Mesothelial cell of epicardium (in vitro differentiated cells): Measurements from ENCODE around the gene TSLP. TPM values are rescaled to one million over a fixed set of nuclear protein-coding genes. Genes with fewer than 3 reads are reported as not detected.

Experiments
- DNase-seq, 2 experiments: peaks; one replicate each; pipeline ENCODE4 v3.0.0; 2021; ENCODE audit warnings: low spot score in 2 of 2; ENCODE audit not compliant: unreplicated experiment in 2 of 2
- H3K27ac Mint-ChIP-seq: 2 replicates; pipeline ENCODE4 v1.8.0; 2021; ENCODE audit warnings: mixed read lengths
- H3K27me3 Mint-ChIP-seq: 2 replicates; pipeline ENCODE4 v1.8.0; 2021; ENCODE audit warnings: low read depth, mixed read lengths
- H3K36me3 Mint-ChIP-seq: 2 replicates; pipeline ENCODE4 v1.8.0; 2021; ENCODE audit warnings: mixed read lengths
- H3K4me1 Mint-ChIP-seq: 2 replicates; pipeline ENCODE4 v1.8.0; 2021; ENCODE audit warnings: mixed read lengths
- H3K4me3 Mint-ChIP-seq: 2 replicates; pipeline ENCODE4 v1.8.0; 2021; ENCODE audit warnings: mild to moderate bottlenecking, moderate library complexity, mixed read lengths
- H3K9me3 Mint-ChIP-seq: 2 replicates; pipeline ENCODE4 v1.8.0; 2021; ENCODE audit warnings: mixed read lengths
- total RNA-seq: library from RNA; stranded (reverse); gene quantifications from 3 replicates; pipeline ENCODE4 v1.2.1, GENCODE V29; 2021
- TF ChIP-seq, protein P1 (sequence below): fragments of 200-600 bp; sonication (generic); IDR thresholded peaks from one replicate; pipeline ENCODE4 v1.5.0; 2021; ENCODE audit warnings: antibody characterized with exemption; ENCODE audit not compliant: unreplicated experiment

The TSLP gene
- total RNA-seq, 1 donor from 2014 or later = 0.42 TPM

DNA sequence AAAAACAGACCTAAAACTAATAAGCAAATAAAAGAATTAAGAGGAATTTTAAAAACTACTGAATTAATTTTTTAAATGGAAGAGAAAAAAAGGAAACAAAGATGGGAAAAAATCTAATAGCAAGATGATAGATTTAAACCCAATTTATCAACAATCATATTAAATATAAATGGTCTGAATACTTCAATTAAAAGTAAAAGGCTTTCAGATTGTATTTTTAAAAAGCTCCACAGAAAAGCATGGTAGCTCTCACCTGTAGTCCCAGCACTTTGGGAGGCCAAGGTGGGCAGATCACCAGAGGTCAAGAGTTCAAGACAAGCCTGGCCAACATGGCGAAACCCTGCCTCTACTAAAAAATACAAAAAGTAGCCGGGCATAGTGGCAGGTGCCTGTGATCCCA lies 11.3 kb upstream of the TSLP start:
- Mint-ChIP-seq H3K4me3 (no peak overlapping the region), H3K9me3 (peaks cover 2% of the 10 kb centered on the region), H3K27ac (no peak overlapping the region), H3K27me3 (peaks cover 15% of the 10 kb centered on the region), H3K36me3 (no peaks in the 10 kb centered on the region), H3K4me1 (no peaks in the 10 kb centered on the region)
- no peak for DNase-seq
- TF ChIP-seq, protein P1, sequence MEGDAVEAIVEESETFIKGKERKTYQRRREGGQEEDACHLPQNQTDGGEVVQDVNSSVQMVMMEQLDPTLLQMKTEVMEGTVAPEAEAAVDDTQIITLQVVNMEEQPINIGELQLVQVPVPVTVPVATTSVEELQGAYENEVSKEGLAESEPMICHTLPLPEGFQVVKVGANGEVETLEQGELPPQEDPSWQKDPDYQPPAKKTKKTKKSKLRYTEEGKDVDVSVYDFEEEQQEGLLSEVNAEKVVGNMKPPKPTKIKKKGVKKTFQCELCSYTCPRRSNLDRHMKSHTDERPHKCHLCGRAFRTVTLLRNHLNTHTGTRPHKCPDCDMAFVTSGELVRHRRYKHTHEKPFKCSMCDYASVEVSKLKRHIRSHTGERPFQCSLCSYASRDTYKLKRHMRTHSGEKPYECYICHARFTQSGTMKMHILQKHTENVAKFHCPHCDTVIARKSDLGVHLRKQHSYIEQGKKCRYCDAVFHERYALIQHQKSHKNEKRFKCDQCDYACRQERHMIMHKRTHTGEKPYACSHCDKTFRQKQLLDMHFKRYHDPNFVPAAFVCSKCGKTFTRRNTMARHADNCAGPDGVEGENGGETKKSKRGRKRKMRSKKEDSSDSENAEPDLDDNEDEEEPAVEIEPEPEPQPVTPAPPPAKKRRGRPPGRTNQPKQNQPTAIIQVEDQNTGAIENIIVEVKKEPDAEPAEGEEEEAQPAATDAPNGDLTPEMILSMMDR = no peak

DNA sequence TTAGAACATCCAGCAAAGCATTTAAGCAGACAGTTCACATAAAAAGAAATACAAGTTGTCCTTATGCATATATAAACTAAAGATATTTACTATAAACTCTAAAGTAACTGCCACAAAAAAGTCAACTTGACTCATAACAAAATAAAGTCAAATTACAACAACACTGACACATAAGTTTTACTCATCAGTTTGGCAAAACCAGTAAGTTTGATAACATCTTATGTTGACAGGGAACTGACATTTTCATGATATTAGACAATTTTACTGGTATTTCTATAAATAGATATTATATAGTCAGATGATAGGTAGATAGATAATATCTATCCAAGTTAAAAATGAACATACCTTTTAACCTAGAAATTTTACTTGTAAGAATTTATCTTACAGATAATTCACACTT lies 9.9 kb upstream of the TSLP start:
- peaks cover 18% of the 10 kb centered on the region for H3K27me3 Mint-ChIP-seq
- H3K9me3 Mint-ChIP-seq = no peaks in the 10 kb centered on the region
- no peaks in the 10 kb centered on the region for H3K36me3 Mint-ChIP-seq
- H3K4me1 Mint-ChIP-seq = no peaks in the 10 kb centered on the region
- no peak overlapping the region for H3K4me3 Mint-ChIP-seq
- H3K27ac Mint-ChIP-seq = no peak overlapping the region
- no peak for DNase-seq
- TF ChIP-seq, protein P1 = no peak

DNA sequence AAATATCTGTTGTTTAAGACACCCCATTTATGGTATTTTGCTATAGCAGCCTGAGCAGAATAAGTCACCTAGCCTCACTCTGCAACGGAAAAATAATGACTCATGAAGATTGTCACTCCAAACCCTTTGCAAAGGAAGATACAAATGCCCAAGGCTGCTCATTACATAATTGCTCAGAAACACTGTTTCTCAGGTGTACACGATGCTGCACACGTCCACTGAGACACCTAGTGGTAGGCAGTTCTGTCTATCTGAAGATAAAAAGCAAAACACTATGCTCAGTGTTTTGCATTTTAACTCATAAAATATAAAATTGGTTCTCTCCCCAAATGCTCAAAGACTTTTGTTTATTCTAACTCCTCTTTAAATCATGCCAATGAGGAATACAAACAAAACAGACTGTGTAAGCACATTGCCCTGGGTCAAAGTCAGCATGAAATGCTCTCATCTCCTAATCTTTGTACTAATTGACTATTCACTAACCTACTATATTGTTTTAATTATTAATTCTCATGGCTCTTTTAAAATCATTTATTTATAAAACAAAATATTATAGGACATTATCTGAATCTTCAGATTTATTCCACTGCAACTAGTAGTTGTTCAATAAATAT lies 7.7 kb upstream of the TSLP start:
- H3K9me3 Mint-ChIP-seq = no peaks in the 10 kb centered on the region
- no peak for DNase-seq
- H3K27me3 Mint-ChIP-seq = peaks cover 33% of the 10 kb centered on the region
- H3K27ac Mint-ChIP-seq = no peak overlapping the region
- TF ChIP-seq, protein P1 = no peak
- H3K36me3 Mint-ChIP-seq = no peaks in the 10 kb centered on the region
- no peaks in the 10 kb centered on the region for H3K4me1 Mint-ChIP-seq
- no peak overlapping the region for H3K4me3 Mint-ChIP-seq

DNA sequence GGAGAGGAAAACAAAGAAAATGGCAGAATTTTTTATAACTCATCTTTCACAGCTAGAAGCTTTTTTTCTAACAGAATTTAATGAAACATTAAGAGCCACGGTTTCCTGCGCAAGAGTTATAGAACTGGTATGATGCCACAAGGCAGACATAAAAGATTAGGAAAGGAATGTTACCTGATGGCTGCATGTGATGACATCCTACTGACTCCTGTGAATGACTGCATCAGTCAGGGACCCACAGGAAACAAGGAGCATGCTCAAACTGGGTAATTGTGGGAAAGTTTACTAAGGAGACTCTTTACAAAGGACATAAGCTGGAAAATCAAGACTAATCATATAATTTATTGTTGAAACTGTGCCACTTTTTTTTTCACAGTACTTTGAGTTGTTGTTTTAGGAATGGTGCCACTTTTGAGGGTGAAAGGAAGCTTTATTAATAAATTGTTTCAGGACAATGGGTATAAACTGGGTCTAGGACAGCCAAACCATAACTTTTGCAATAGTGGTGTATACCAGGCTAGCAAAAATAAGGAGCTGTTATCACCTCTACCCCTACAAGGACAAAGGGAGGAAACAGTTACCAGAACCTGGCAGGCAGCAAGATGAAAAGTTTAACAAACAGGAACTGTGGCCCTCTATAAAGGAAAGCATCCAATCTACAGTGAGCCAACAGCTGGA lies 5.1 kb upstream of the TSLP start:
- no peak overlapping the region for H3K4me3 Mint-ChIP-seq
- TF ChIP-seq, protein P1 = no peak
- DNase-seq = no peak
- H3K27ac Mint-ChIP-seq = no peak overlapping the region
- H3K9me3 Mint-ChIP-seq = no peaks in the 10 kb centered on the region
- H3K36me3 Mint-ChIP-seq = no peaks in the 10 kb centered on the region
- peaks cover 59% of the 10 kb centered on the region for H3K27me3 Mint-ChIP-seq
- H3K4me1 Mint-ChIP-seq = peaks cover 5% of the 10 kb centered on the region

DNA sequence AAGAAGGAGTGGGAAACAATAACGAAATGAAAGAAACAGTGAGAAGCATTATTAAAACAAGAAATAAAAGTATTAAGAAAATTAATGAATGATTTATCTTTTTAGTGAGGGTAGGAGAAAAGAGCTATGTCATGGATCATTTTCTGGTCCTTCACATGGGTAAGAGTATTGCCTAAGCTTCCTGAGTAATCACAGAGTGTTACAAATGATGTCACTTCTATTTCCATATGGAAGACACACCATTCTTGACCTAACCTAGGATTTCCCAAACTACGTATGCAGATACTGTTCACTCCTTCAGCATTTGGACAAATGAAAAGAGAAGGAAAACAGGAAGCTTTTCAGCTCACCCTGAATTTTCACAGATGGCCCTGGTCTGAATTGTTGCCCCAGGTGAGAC lies 3.3 kb upstream of the TSLP start:
- Mint-ChIP-seq H3K27me3 (peaks cover 77% of the 10 kb centered on the region), H3K4me3 (no peak overlapping the region), H3K27ac (no peak overlapping the region), H3K9me3 (no peaks in the 10 kb centered on the region), H3K36me3 (no peaks in the 10 kb centered on the region), H3K4me1 (peaks cover 10% of the 10 kb centered on the region)
- TF ChIP-seq, protein P1 = no peak
- no peak for DNase-seq
